Measurements from ENCODE around the gene USH2A.

The USH2A gene

DNA sequence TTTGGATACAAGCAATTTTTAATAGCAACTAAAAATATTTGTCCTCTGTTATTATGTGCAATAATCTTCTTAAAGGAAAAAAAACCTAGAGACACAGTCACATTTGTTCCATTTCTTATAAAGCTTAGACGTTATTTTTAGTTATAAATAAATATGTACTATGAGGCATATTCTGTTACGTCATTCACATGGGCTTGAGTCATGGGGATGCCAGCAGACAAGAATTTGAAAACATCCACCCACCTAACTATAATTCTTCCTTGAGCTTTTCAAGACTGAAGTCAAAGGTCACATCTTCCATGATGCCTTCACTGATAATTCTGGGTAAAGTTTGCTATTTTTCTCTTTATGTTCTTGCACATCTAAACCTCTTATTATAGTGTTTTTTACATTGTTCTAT, 587.3 kb downstream of the USH2A start:
- DNase-seq, result no peak

DNA sequence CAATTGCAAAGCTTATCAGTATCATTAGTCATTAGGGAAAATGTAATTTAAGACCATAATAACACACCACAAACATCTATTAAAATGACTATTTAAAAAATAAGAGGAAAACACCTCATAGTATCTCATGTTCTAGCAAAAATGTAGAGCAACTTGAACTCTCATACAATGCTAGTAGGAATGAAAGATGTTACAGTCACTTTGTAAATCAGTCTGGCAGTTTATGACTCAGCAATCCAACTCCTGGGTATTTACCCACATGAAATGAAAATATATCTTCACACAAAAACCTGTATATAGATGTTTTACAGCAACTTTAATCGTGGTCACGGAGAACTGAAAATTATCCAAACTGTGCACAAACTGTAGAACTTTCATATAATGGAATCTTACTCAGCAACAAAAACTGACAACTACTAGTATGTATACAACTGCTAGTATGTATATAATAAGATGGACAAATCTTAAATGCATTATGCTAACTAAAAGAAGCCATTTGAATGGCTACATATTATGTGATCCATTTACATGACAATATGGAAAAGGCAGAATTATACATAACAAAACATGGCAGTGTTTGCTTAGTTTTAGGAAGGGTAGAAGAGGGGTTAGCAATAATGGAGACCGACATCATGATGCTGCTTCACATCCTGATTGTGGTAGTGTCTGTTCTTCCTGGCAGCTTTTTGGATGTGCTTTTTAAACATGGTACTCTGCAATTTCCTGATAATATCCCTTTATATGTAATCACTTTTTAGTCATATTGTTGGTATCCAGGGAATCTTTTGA, 589.1 kb downstream of the USH2A start:
- no peak for DNase-seq

DNA sequence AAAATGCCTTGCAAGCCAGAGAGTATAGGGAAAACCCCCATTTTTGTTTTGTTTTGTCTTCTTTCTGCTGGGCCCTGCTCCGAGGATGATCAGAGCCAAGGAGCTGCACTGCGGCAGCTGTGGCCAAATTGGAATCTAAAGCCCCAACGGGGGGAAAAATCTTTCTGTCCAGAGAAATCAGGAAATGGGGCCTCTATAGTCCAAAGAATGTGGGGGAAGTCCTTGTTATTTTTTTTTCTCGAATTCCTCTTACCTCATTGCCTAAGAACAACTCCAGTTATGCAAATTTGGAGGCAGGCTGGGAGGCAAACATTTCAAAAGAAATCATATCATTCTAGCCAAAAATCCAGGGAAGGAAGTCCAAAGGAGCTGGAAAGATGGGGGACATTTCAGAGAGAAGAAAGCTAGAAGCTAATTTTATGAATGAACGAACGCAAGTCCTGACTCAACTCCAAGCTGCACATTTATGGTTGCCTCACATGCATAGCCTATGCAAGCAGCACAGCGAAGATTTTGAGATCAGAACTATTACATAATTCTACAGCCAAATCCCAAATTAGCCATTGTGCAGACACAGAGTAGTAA, 592.9 kb downstream of the USH2A start:
- DNase-seq, result no peak

DNA sequence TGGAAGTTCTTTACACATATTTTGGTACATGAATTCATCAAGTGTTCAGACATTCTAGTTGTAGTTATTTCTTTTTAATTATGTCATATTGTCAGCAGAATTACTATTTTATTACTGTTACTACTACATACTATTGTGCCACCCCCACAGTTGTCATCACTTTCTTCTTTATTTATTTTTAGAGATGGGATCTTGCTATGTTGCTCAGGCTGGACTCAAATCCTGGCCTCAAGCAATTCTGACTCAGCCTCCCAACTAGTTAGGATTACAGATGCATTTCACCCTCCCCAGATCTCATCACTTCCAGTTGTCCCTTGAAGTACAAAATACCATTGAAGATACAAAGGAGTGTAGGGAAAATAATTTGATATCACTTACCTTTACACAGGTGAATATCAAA, 598.2 kb downstream of the USH2A start:
- DNase-seq, result no peak

DNA sequence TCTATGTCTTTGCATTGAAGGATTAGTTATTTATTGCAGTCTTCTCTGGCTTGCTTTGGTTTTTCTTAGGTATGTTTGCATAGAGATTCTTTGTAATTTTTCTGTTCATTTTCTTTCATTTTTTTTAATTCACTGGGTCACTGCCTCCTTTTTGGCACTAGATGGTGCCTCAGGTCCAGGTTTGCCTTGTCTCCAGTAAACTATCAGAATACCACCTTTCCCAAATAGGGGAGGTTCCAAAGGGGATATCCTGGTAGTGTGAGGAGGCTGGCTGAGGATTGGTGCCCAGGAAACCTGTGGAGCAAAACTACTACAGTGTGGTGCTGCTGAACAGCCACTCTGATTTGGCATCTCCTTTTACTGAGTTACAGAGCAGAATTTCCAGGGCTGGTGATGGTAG, 599.0 kb downstream of the USH2A start:
- DNase-seq, result no peak

DNA sequence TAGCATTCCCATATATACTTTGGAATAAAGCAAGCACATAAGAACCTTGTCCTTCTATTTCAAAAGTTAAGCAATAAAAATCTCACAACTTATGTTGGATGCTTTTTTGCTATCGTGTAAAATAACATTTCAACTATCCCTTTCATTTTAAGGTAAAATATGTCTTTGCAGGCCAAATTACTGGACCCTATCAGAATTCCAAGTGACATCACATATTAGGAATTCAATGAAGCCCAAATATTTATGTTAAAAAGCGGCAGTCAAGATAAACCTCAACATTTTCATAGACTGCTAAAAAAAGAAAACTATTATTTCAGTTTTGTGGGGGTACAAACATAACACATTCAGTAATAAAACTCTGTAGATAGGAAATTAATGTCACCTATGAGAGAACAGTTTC, 604.1 kb downstream of the USH2A start:
- no peak for DNase-seq

DNA sequence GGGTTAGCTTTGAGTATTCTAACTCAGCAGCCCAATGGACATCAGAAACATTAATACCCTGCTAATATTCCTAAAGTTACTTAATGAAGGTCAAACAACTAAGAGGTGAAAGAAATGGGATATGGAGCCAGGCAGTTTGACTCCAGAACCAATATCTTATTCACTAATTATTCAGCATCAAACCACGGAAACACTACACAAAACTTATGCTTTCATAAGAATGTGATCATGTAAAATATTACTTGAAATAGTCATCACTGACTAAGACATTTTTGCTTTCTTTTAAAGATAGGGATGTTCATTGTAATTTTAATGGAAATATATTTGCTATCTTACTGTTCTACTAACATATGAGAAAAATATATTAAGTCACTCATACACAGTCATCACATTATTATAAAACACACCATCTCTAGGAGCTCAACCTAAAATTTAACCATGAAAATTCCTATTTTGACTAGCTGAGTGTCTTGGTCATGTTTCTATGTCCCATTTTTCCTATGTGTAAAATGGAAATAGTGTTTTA, 615.3 kb downstream of the USH2A start:
- no peak for DNase-seq

DNA sequence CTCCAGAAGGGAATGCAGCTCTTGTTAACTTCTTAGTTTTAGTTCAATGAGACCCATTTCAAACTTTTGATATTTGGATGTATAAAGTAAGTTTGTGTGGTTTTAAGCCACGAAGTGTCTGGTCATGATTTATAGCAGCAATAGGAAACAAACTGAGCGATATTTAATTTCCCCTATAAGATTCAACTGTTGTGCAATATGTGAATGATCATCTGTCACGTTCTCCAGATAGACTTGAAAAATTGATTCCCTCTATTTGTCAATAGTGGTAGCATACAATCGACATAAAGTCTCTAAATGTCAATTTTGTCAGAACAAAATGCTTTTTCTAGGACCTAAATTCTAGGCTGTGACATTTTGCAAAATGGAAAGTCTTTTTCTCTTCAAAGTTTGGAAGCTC, 616.0 kb downstream of the USH2A start:
- DNase-seq, result no peak

DNA sequence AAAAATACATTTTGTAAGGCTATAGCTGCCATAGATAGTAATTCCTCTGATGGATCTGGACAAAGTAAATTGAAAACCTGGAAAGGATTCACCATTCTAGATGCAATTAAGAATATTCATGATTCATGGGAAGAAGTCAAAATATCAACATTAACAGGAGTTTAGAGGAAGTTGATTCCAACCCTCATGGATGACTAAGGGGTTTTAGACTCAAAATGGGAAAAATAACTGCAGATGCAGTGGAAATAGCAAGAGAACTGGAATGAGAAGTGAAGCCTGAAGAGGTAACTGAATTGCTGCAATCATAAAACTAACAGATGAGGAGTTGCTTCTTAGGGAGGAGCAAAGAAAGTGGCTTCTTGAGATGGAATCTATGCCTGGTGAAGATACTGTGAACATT, 625.4 kb downstream of the USH2A start:
- DNase-seq, result no peak

DNA sequence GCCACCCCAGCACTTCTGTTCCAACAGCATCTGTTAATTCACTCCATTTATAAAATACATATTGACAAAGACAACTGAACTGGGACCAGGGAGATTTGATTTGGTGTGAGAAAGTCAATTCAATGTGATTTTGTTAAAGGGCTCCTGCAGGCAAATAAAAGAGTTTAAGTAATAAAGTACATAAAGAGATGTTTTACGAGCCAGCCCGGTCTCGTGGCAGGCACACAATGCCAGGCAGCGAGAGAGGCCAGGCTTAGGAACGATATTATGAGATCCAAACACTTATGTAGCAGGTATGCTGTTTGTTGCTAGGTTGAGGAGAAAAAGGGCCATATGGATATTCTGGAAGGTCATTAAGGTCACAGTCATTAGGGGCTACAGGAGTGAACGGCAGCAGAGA, 629.1 kb downstream of the USH2A start:
- DNase-seq, result no peak

DNA sequence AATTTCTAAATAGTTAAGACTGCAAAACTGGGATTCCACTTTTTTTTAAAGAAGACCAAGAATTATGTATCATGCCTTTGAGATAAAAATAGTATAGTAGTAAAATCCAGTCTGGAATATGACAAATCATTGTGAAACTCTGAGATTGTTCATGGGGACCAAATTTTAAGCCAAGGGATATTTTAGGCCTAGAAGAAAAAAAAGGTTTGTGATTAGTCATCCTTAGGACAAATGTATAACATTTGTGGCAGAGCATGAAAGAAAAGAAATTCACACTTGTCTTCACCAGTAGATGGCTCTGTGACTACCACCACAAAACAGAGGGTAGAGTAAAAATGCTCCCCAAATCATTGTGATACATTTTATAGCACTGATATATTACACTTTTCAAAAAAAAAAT, 630.1 kb downstream of the USH2A start:
- no peak for DNase-seq

DNA sequence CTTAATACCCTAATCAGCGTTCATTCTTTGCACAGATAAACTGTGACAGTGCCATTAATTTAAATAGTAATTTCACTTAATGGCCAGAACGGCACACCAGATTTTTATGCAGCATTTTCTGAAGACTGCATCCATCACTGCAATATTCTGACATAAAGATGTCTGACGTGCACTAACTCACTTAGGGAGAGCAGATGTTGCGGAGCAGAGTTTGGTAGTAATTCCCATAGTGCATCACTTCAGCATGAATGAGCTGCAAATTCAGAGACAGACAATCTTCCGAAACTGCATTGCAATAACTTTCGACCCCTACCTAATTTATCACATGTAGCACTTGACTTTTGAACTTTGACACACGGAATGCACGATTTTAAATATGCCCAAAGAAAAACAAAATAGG, 630.8 kb downstream of the USH2A start:
- no peak for DNase-seq

DNA sequence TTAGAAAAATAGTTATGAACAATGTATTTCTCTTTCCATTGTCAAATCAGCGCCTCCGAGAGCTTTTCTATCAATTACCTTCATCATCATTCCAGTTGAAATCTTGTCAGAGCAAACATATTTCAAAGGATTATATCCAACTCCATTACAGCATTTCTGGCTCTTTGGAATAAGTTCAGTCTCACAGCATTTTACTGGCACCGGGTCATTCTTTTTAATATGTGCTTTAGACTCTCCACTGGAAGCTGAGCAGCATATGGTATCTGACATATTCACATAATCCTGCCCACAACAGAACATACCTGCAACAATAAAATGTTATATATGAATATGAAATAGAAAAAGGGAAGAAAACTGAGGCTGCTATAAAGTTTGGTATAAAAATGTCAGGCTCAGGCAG, 633.3 kb downstream of the USH2A start:
- no peak for DNase-seq

DNA sequence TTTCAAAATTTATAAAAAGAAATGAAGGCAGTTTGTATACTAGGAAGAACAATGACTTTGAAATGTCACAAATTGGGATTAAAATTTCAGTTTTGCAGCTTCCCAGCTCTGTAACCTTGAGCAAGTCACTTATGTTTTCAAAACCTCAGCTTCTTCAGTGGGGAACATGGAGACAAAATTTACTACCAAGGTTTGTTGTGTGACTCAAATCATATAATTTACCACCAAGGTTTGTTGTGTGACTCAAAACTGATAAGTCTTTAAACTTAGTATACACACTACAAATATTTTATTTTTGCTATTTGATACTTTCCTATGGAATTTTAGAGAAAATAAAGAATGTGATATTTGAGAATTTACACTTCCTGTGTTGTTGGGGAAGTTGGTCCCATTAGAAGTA, 636.3 kb downstream of the USH2A start:
- DNase-seq, result no peak

DNA sequence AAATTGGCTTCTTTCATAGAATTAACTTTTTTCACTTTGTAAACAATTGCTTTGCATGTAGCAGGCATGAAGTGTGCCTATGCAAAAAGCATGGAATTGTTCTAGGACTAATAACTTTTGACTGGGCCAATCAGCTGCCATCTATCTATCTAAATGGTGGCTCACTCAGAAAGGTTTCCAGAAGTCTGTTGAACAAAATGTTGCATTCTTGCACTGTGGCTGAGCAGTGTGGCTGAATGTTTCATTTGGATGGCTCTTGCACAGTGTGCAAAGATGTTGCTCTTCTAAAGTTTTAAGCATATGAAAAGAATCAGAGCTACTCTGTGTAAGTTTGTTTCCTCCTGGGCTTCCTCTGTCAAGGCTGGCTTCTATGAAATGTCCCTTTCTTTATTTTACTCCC, 642.6 kb downstream of the USH2A start:
- no peak for DNase-seq

DNA sequence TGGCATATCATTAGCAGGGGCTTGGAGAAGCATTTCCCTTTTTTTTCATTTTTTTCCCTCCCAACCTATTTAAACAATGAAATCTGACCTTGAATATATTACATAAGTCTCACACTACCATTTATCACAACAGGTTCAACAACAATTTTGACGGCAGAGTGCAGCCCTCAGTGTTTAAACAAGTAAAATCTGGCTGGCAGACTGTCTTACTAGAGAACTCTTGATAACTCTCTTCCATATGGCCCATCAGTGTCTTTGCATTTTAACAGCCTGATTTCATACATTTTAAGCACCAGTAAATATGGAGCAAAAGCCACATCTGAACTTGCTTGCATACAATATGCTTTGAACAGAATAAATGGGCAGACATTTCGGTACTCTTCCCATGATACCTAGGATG, 643.1 kb downstream of the USH2A start:
- no peak for DNase-seq

DNA sequence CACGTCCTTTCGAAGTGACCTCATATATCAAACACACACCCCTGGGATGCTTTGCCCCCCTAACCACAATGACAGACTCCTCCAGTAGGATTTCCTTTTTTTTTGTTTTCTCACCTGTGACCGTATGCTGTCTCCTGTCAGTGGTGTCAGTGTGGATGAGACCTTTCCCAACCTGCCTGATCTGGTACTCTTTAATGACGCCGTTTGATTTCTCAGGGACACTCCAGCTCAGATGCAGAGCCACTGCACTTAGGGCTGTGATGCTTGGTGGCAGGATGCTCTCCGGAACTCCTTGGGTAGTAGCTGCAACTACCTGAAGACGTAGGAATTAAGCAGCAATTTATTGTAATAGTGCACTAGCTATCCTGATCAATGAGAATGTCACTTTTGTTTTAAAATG, 643.5 kb downstream of the USH2A start:
- DNase-seq, result no peak

DNA sequence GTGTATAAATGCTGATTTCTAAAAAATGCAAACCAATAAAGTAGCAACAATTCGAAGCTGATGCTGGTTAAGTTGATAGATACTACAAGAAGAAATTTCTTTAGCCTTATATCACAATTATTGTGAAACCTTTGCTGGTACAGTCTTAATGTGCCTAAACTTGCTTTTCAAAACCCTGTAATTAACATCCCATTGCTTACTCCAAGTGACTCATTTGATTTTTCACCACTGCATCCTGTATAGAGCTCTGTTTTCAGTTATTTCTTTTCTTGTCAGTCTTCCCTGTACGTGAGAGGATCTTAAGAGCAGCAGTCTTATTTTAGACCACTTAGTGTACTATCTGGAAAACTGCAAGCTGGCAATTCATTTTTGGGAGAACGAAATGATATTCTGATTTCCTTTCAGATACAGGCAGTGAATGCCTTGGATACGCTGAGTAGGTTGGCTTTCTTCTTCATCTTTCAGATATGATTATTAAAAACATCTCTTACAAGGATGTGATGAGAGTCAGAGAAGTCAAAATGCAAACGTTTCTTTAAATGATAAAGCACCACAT, 645.8 kb downstream of the USH2A start:
- no peak for DNase-seq

DNA sequence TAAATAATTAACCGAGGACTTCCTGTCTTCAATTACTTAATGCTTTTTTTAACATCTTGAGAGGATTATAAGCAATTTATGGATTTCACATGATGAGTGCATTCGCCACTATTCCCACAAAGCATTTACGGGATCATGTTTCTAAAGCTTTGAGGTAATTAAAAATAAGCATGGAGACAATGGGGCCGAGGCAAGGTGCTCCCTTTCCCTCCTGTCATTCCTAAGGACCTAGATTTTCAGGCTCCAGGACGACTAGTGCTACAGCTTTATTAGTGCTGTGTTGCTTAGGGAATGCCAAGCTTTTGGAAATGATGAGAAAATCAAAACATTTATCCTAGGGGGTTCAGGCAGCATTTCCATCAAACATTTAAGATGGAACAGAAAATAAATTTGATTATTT, 646.9 kb downstream of the USH2A start:
- DNase-seq, result no peak

DNA sequence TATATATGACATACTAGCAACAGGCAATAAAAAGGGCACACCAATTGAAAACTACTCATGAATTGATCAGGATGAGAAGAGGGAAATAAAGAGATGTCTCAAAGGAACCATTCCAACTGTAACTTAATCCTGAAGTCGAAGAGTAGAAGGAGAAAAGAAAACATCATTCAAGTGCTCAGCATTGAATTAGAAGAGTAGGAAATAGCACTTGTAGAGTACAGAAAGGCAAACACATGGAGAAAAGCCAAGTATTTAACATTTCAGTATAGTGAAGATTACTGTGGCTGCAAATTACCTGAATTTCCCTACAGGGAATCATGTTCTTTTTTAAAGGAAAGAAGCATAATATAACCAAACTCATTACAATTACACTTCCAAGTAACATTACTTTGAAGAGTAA, 651.1 kb downstream of the USH2A start:
- DNase-seq, result no peak

DNA sequence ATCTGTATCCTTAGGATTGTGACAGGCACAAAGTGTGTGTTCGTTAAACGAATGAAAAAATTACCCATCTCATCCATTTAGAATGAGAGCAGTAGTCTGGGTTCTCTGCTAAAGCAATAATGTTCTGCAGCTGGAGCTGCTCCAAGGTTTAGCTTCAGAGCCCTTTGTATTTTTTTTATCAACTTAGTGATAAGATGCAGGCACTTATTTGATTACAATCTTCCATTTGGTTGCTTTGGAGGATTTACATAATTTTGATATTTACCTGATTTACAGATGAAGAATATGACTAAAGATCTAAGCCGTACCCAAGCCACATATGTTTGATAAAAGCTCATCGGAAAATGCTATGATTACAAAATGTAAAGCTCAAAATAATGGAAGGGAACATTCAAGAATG, 654.9 kb downstream of the USH2A start:
- DNase-seq, result no peak

DNA sequence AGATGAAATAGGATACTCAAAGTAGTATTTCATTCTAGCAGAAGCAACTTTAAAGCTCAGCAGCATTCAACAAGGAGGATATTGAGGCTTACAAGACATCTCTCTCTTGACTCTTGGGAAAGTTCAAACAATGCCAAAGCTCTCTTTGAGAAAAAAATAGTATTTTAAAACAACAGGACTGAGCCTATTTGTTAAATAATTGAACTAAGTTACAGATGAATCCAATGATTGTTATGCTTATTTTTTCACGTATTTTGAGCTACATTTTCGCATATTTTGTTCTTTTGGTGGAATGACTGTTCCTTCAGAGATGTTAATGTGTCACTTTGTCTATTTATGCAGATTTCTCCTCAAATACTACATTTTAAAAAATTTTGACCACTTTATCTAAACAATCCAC, 655.5 kb downstream of the USH2A start:
- no peak for DNase-seq

DNA sequence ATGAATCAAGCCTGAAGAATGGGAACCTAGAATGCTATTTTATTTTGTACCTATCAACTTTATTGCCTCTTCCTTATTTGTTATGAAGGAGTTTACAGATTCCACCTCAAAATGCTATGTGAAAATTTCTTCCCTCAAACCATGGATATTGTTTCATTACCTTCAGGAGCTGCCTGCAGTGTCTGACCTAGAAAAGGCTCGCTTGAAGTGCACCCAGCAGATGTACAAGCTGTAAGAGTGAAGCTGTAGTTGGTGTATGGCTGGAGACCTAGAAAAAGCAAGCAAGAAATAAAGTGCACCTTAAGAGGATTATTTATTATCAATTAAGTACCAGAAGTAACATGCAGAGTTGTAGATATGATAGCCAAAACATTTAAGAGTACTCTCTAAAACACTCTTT, 656.7 kb downstream of the USH2A start:
- no peak for DNase-seq

DNA sequence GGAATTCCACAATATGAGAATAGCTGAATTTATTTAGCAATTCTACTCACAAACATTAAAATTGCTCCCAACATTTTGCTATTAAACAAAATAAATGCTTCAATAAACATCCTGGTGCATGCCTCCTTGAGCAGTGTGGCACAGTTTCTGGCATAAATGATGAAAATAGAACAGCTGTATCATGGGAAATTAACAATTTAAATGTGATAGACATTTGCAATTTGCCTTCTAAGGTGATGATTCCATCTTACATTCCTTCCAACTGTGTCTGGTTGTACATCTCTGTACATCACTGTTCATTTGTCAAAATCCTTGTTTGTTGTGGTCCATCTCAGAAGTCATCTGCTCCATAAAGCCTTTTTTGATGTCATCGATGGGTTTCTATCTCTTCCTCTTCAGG, 657.4 kb downstream of the USH2A start:
- no peak for DNase-seq

DNA sequence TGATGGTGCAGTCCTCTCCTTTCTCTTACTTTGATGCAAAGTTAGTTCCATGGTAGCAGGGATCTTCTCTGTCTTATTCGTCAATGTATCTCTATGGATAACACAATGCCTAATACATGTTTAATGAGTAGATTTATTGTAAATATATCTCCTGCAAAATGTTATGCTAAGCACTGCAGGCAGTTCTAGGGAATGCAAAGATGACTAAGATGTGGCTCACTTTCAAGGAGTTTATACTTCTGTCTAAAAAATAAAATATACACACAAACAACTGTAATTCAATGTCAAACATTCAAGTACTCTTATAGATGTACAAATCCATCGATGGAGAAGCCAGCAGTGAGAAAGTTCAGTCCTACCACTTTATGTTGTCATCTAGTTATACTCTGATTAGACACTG, 661.8 kb downstream of the USH2A start:
- DNase-seq, result no peak
